ENCODE results near the gene LCN1. TPM values are rescaled to one million over a fixed set of nuclear protein-coding genes. Genes with fewer than 3 reads are reported as not detected.

Gene LCN1
- total RNA-seq, 1 donor from 2014 or later: not detected

DNA sequence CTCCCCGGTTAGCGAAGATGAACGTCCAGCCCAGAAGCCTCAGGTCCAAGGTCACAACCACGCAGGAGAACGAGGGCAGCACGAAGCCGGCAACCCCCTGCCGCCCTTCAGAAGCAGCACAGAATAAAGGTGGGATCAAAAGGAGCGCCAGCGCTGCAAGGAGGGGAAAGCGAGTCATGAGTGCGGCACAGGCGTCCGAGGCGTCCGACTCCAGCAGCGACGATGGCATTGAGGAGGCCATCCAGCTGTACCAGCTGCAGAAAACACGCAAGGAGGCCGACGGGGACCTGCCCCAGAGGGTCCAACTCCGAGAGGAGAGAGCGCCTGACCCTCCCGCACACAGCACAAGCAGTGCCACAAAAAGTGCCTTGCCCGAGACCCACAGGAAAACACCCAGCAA, 35.9 kb upstream of the LCN1 start:
- Mint-ChIP-seq H3K27me3 (ENCODE audit: unreplicated experiment) (peaks cover 4% of the 10 kb centered on the region), H3K36me3 (ENCODE audit: low read depth, unreplicated experiment) (peaks cover 13% of the 10 kb centered on the region), H3K4me3 (ENCODE audit: unreplicated experiment) (no peak overlapping the region), H3K9me3 (ENCODE audit: unreplicated experiment) (no peaks in the 10 kb centered on the region), H3K4me1 (ENCODE audit: unreplicated experiment) (no peaks in the 10 kb centered on the region), H3K27ac (ENCODE audit: unreplicated experiment) (no peak overlapping the region)
- TF ChIP-seq, protein P1, sequence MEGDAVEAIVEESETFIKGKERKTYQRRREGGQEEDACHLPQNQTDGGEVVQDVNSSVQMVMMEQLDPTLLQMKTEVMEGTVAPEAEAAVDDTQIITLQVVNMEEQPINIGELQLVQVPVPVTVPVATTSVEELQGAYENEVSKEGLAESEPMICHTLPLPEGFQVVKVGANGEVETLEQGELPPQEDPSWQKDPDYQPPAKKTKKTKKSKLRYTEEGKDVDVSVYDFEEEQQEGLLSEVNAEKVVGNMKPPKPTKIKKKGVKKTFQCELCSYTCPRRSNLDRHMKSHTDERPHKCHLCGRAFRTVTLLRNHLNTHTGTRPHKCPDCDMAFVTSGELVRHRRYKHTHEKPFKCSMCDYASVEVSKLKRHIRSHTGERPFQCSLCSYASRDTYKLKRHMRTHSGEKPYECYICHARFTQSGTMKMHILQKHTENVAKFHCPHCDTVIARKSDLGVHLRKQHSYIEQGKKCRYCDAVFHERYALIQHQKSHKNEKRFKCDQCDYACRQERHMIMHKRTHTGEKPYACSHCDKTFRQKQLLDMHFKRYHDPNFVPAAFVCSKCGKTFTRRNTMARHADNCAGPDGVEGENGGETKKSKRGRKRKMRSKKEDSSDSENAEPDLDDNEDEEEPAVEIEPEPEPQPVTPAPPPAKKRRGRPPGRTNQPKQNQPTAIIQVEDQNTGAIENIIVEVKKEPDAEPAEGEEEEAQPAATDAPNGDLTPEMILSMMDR (IDR thresholded peaks at IDR 0.05; ENCODE audit: unreplicated experiment): no peak
- DNase-seq (ENCODE audit: low spot score): no peak

DNA sequence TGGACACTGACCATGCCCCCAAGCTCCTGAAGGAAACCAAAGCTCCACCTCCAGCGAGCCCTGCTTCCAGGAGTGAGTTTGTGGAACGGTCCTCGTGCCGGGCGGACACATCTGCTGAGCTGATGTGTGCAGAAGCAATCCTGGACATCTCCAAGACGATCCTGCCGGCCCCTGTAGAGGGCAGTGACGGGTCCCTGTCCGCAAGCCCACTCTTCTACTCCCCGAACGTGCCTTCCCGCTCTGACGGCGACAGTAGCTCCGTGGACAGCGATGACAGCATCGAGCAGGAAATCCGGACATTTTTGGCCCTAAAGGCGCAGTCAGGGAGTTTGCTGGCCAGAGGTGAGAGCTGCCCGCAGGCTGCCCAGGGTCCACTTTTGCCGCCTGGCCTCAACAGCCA, 35.4 kb upstream of the LCN1 start:
- H3K4me3 Mint-ChIP-seq (ENCODE audit: unreplicated experiment): no peak overlapping the region
- no peak overlapping the region for H3K27ac Mint-ChIP-seq (ENCODE audit: unreplicated experiment)
- H3K4me1 Mint-ChIP-seq (ENCODE audit: unreplicated experiment): no peaks in the 10 kb centered on the region
- no peak for DNase-seq (ENCODE audit: low spot score)
- TF ChIP-seq, protein P1 (IDR thresholded peaks at IDR 0.05; ENCODE audit: unreplicated experiment): no peak
- H3K36me3 Mint-ChIP-seq (ENCODE audit: low read depth, unreplicated experiment): peaks cover 13% of the 10 kb centered on the region
- no peaks in the 10 kb centered on the region for H3K9me3 Mint-ChIP-seq (ENCODE audit: unreplicated experiment)
- H3K27me3 Mint-ChIP-seq (ENCODE audit: unreplicated experiment): peaks cover 4% of the 10 kb centered on the region

DNA sequence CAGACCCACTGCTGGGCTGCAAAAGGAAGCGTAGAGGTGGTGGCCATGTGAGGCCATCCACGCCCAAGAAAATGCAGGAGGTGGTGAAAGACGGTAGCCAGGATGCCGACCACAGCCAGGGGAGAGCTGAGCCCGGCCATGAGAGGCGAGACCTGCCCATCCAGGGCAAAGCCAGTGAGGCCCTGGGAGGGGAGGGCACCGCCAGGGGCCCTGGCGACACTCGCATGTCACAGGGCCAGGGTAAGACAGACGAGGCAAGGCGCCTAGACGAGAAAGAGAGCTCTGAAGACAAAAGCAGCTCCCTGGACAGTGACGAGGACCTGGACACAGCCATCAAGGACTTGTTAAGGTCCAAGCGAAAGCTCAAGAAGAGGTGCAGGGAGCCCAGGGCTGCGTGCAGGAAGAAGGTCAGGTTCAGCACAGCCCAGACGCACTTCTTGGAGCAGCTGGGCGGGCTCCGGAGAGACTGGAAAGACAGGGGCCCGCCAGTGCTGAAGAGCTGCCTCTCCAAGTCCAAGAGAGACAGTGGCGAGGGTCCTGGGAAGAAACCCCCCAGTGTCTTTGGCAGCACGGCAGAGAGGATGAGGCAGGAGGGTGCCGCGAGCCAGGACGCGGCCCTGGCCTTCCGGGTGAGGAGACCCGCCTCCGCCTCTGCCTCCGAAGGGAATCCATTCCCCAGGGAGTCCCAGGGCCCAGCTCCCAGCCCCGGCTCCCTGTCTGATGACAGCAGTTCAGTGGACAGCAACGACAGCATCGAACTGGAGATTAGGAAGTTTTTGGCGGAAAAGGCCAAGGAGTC, 34.8 kb upstream of the LCN1 start:
- peaks cover 6% of the 10 kb centered on the region for H3K27me3 Mint-ChIP-seq (ENCODE audit: unreplicated experiment)
- no peak overlapping the region for H3K4me3 Mint-ChIP-seq (ENCODE audit: unreplicated experiment)
- H3K36me3 Mint-ChIP-seq (ENCODE audit: low read depth, unreplicated experiment): peaks cover 13% of the 10 kb centered on the region
- TF ChIP-seq, protein P1 (IDR thresholded peaks at IDR 0.05; ENCODE audit: unreplicated experiment): no peak
- H3K27ac Mint-ChIP-seq (ENCODE audit: unreplicated experiment): no peak overlapping the region
- DNase-seq (ENCODE audit: low spot score): no peak
- H3K9me3 Mint-ChIP-seq (ENCODE audit: unreplicated experiment): no peaks in the 10 kb centered on the region
- H3K4me1 Mint-ChIP-seq (ENCODE audit: unreplicated experiment): no peaks in the 10 kb centered on the region

DNA sequence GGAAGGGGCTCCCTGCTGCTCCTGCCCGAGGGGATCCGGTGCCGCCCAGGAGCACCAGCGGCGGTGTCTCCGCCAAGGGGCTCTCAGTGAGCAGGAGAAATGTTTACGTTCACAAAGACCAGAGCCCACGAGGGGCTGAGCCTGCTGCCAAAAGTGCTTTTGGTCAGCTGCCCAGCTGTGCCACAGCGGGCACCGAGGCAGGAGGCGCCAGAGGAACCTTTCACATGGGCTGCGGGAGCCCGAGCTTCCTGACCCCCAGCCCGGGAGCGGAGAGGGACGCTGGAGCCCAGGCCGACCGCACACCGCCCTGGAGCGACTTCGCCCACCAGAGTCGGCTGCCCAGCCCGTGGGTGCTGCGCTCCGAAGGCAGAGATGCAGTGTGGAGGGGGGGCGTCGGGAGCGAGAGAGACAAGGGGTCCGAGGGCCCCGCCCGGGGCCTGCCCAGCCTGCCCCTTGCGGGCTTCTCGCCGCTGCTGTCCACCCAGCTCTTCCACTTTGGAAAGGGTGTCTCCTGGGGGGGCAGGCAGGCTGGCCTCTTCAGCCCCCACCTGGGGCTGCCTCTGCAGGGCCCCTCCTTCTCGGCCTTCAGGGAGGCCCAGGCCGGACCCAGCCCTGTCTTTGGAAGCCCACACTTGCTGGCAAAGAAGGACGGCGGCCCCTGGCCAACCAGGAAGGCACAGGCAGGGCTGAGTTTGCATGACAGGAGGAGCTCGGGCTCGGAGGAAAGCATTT, 33.8 kb upstream of the LCN1 start:
- H3K4me3 Mint-ChIP-seq (ENCODE audit: unreplicated experiment): no peak overlapping the region

More for the DNA sequence above, 33.8 kb upstream of the LCN1 start:
- Mint-ChIP-seq H3K27ac (ENCODE audit: unreplicated experiment) (no peak overlapping the region), H3K9me3 (ENCODE audit: unreplicated experiment) (no peaks in the 10 kb centered on the region), H3K4me1 (ENCODE audit: unreplicated experiment) (no peaks in the 10 kb centered on the region), H3K27me3 (ENCODE audit: unreplicated experiment) (peaks cover 6% of the 10 kb centered on the region), H3K36me3 (ENCODE audit: low read depth, unreplicated experiment) (peaks cover 13% of the 10 kb centered on the region)
- no peak for DNase-seq (ENCODE audit: low spot score)
- TF ChIP-seq, protein P1 (IDR thresholded peaks at IDR 0.05; ENCODE audit: unreplicated experiment): no peak

All from endothelial cell (in vitro differentiated cells).